Measurements from ENCODE around the gene DDAH1.

DDAH1 gene

DNA sequence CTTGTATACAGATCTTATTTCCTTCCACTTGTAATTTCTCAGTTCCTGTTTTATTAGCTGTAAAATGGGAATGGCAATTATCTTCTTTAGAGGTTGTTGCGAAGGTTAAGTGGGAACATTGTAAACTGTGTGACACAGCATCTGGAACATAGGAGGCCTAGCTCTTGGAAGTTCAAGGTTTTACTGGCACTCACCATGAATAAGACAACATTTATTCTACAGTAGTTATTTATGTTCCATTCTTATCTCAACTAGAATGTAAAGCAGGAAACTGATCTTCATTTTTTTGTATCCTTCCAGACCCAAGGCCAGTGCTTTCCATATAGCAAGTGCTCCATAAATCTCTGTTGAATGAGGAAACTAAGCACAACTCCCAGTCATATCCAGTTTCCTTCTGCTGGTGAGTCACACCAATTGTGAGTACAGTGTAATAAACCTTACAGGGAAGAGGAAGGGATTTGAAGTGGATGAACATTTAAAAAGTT is 189.9 kb downstream of the DDAH1 start:
- no peak for DNase-seq (ENCODE audit: low read depth)

DNA sequence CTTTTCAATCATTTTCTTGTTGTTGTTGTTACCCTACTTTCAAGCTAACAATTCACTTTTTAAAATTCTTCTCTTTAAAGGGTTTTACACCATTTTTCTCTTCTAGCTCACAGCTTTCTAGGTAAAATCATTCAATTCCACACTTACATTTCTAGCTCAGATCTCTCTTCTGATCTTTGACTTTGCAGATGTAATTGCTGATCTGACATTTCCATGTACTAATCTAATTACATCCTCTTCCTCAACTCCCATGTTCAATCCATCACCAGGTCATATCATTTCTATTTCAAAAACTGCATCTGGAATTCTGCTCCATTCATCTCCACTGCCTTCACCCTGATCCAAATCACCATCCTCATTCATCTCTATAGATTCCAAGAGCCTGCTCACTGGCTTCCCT is 191.6 kb downstream of the DDAH1 start:
- no peak for DNase-seq (ENCODE audit: low read depth)

DNA sequence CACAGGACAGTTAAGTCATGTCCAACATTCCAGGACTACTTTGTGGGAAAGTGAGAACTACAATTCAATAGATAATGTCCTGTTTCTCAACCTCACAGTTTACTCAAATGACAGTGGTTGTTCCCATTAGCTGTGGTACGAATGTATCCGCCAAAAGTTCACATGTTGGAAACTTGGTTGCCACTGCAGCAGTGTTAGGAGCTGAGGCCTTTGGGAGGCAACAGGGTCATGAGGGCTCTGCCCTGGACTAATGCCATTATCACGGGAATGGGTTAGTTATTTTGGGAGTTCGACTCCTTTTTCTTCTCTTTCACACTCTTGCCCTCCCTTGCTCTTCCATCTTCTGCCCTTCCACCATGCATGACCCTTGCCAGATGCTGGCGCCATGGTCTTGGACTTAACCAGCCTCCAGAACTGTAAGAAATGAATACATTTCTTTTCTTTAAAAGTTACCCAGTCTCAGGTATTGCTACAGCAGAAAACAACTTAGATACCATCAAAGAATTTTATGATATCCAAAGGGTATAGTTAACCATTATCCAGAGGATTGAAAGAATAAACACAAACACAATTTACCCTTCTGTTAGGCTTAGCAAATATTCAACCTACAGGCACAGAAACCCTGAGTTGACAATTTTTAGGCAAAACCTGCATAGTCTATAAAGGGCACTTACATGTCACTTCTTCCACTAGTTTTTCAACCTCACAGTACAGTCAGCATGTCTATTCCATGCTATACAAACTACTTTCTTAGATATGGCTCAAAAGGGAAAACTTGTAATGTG is 196.0 kb downstream of the DDAH1 start:
- no peak for DNase-seq (ENCODE audit: low read depth)

All from T follicular helper cell (primary cell).